ENCODE data around the gene MED27. TPM values are rescaled to one million over a fixed set of nuclear protein-coding genes. Genes with fewer than 3 reads are reported as not detected.

Gene MED27
- total and polyA plus RNA-seq, 9 of the 15 experiments (the other 6 are each of a cell fraction or from before 2014, with no cell fraction given), result 24.4 to 91.0 (median 36.1) TPM

DNA sequence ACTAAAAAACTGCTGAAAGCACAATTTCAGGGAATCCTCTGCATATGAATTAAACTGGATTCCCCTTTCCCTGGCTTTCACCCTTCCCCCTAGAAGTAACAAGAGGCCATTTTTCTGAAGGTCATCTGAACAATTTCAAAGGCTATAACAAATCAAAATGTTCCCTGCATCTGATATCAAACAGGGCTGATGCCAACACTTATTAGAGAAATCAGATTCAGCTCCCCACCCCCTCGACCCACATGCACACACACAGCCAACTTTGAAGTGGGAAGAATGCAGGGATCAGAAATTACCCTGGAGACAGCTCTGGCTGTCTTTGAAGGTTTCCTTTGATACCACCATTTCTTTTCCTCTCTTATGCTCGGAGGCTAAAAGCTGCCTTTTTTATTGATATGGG is 190.7 kb downstream of the MED27 start (continued):
- TF ChIP-seq, protein P1, sequence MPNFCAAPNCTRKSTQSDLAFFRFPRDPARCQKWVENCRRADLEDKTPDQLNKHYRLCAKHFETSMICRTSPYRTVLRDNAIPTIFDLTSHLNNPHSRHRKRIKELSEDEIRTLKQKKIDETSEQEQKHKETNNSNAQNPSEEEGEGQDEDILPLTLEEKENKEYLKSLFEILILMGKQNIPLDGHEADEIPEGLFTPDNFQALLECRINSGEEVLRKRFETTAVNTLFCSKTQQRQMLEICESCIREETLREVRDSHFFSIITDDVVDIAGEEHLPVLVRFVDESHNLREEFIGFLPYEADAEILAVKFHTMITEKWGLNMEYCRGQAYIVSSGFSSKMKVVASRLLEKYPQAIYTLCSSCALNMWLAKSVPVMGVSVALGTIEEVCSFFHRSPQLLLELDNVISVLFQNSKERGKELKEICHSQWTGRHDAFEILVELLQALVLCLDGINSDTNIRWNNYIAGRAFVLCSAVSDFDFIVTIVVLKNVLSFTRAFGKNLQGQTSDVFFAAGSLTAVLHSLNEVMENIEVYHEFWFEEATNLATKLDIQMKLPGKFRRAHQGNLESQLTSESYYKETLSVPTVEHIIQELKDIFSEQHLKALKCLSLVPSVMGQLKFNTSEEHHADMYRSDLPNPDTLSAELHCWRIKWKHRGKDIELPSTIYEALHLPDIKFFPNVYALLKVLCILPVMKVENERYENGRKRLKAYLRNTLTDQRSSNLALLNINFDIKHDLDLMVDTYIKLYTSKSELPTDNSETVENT (CRISPR knock-in tag; IDR thresholded peaks at IDR 0.05), result no peak
- no peak for TF ChIP-seq ZNF41 (CRISPR knock-in tag; conservative IDR thresholded peaks at IDR 0.05)
- TF ChIP-seq, protein P2, sequence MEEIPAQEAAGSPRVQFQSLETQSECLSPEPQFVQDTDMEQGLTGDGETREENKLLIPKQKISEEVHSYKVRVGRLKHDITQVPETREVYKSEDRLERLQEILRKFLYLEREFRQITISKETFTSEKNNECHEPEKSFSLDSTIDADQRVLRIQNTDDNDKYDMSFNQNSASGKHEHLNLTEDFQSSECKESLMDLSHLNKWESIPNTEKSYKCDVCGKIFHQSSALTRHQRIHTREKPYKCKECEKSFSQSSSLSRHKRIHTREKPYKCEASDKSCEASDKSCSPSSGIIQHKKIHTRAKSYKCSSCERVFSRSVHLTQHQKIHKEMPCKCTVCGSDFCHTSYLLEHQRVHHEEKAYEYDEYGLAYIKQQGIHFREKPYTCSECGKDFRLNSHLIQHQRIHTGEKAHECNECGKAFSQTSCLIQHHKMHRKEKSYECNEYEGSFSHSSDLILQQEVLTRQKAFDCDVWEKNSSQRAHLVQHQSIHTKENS (CRISPR knock-in tag; IDR thresholded peaks at IDR 0.05), result no peak

DNA sequence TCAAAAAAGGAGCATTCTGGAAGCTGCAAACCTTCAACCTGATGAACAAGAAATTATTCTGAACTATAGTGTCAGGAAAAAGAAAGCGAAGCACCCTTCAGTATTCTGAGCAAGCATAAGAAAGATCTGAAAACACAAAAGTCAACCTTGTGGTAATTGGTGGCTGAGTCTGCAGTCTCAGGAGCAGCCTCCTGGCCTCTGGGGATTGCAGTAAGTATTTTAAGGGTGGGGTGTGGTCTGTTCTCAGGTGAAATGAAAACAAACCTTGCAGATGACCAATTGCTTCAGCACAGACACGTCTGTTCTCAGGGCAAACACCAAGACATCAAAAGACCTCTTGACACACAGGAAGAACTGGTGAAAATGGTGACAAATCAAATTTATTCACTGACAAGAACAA is 192.0 kb downstream of the MED27 start:
- intact Hi-C loops (cut with micrococcal nuclease), result no loop called here
- DNase-seq (ENCODE audit: extremely low read depth in 1 of 4, low spot score in 3 of 4) (no peak), FAIRE-seq (no peak), ATAC-seq (no peak)
- in situ Hi-C loops (cut with MboI), result no loop called here
- POLR2A ChIA-PET, result no interaction called here
- Histone ChIP-seq H3K4me3 (no peak overlapping the region), H3K79me2 (ENCODE audit: control insufficient read depth, insufficient read depth, low read length) (no peaks in the 10 kb centered on the region), H3K36me3 (ENCODE audit: control insufficient read depth, insufficient read depth, low read length) (peaks cover 6% of the 10 kb centered on the region; the same call in 2 of the 3 replicates), H3K9ac (ENCODE audit: insufficient read depth in 1 of 2, low read depth in 2 of 2, low read length in 2 of 2) (no peak overlapping the region), H3K4me2 (ENCODE audit: insufficient read depth, low read length) (no peak overlapping the region), H4K20me1 (replicated peaks; ENCODE audit: control insufficient read depth, insufficient read depth, low read length) (no peaks in the 10 kb centered on the region), H2AFZ (ENCODE audit: low read depth, low read length) (no peak overlapping the region), H3K9me1 (ENCODE audit: control insufficient read depth, insufficient read depth, low read length) (no peaks in the 10 kb centered on the region), H3K4me1 (replicated peaks in 1 of 2; ENCODE audit: control insufficient read depth in 2 of 2, insufficient read depth in 2 of 2, low read length in 2 of 2) (peaks cover 0 to 3% of the 10 kb centered on the region in 2 experiments; a peak in 1 of 5 replicates), H3K27me3 (ENCODE audit: control insufficient read depth in 2 of 2, insufficient read depth in 2 of 2, low read length in 2 of 2) (no peaks in the 10 kb centered on the region), H3K27ac (ENCODE audit: extremely low read depth, low read depth, low read length) (no peak overlapping the region), H3K9me3 (replicated peaks; ENCODE audit: control insufficient read depth, insufficient read depth, low read depth, low read length) (no peaks in the 10 kb centered on the region)
- WGBS (ENCODE audit: insufficient coverage, low coverage, missing lambda C conversion rate), result 80% methylated on average over 2 of the region's 2 CpGs
- CTCF ChIA-PET (ENCODE audit: low intra/inter-chr PET ratio), result no interaction called here
- no TSS peak for BruUV-seq (replicated peaks)
- TF ChIP-seq XRCC4 (IDR thresholded peaks at IDR 0.05; ENCODE audit: extremely low read depth, insufficient read depth, insufficient read length) (no peak), HCFC1 (IDR thresholded peaks at IDR 0.05; ENCODE audit: low read depth, low read length) (no peak), MYNN (IDR thresholded peaks at IDR 0.05) (no peak), MYNN (CRISPR knock-in tag; IDR thresholded peaks at IDR 0.05) (no peak), SIN3A (IDR thresholded peaks at IDR 0.05; ENCODE audit: borderline replicate concordance in 2 of 2, control insufficient read depth in 1 of 2, low read depth in 2 of 2, low read length in 2 of 2) (no peak), BRF1 (IDR thresholded peaks at IDR 0.05; ENCODE audit: borderline replicate concordance, extremely low read depth, insufficient read length) (no peak), TRIM28 (IDR thresholded peaks at IDR 0.05) (no peak), POLR2G (IDR thresholded peaks at IDR 0.05; ENCODE audit: low read depth, low read length) (no peak)
- TF ChIP-seq, protein P1 (CRISPR knock-in tag; IDR thresholded peaks at IDR 0.05), result no peak
- TF ChIP-seq, protein P3, sequence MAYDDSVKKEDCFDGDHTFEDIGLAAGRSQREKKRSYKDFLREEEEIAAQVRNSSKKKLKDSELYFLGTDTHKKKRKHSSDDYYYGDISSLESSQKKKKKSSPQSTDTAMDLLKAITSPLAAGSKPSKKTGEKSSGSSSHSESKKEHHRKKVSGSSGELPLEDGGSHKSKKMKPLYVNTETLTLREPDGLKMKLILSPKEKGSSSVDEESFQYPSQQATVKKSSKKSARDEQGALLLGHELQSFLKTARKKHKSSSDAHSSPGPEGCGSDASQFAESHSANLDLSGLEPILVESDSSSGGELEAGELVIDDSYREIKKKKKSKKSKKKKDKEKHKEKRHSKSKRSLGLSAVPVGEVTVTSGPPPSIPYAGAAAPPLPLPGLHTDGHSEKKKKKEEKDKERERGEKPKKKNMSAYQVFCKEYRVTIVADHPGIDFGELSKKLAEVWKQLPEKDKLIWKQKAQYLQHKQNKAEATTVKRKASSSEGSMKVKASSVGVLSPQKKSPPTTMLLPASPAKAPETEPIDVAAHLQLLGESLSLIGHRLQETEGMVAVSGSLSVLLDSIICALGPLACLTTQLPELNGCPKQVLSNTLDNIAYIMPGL (CRISPR knock-in tag; IDR thresholded peaks at IDR 0.05), result no peak

All from K562 (cell line).